H9 (cell line): ENCODE data around the gene CAMK2G. TPM values are rescaled to one million over a fixed set of nuclear protein-coding genes. Genes with fewer than 3 reads are reported as not detected.

Experiments used
- DNase-seq: peaks from one replicate; pipeline ENCODE4 v3.0.0-alpha.2; 2017
- H2AFZ ChIP-seq: one replicate; pipeline ENCODE4 v1.6.1; 2013; ENCODE audit warnings: mild to moderate bottlenecking, low read length, control low read depth, moderate library complexity
- H2AK5ac ChIP-seq: 2 replicates; pipeline ENCODE4 v1.6.1; 2013; ENCODE audit warnings: low read length, control low read depth, mixed read lengths; ENCODE audit not compliant: insufficient read length
- H2BK120ac ChIP-seq: one replicate; pipeline ENCODE4 v1.6.1; 2013; ENCODE audit warnings: low read depth, mild to moderate bottlenecking, low read length, control low read depth, inconsistent platforms; ENCODE audit not compliant: poor library complexity, severe bottlenecking
- H2BK12ac ChIP-seq: 2 replicates; pipeline ENCODE4 v1.6.1; 2013; ENCODE audit warnings: low read length, control low read depth, mixed read lengths, low read depth; ENCODE audit not compliant: insufficient read length
- H2BK15ac ChIP-seq: 2 replicates; pipeline ENCODE4 v1.6.1; 2013; ENCODE audit warnings: low read depth, low read length, control low read depth
- H2BK20ac ChIP-seq: one replicate; pipeline ENCODE4 v1.6.1; 2013; ENCODE audit warnings: low read depth, mild to moderate bottlenecking, low read length, control low read depth, inconsistent platforms; ENCODE audit not compliant: poor library complexity, severe bottlenecking
- H2BK5ac ChIP-seq: 2 replicates; pipeline ENCODE4 v1.6.1; 2013; ENCODE audit warnings: low read length, control low read depth, mixed read lengths; ENCODE audit not compliant: insufficient read length
- H3K14ac ChIP-seq: 2 replicates; pipeline ENCODE4 v1.6.1; 2013; ENCODE audit warnings: low read length, control low read depth; ENCODE audit not compliant: insufficient read depth
- H3K18ac ChIP-seq: 2 replicates; pipeline ENCODE4 v1.6.1; 2013; ENCODE audit warnings: low read depth, mild to moderate bottlenecking, mixed read lengths, low read length, control low read depth; ENCODE audit not compliant: insufficient read length
- H3K23ac ChIP-seq: 2 replicates; pipeline ENCODE4 v1.6.1; 2013; ENCODE audit warnings: low read length, control low read depth, mixed read lengths, low read depth; ENCODE audit not compliant: insufficient read length
- H3K23me2 ChIP-seq: 2 replicates; pipeline ENCODE4 v1.6.1; 2013; ENCODE audit warnings: low read depth, mild to moderate bottlenecking, mixed read lengths, low read length, control low read depth; ENCODE audit not compliant: insufficient read length, poor library complexity, severe bottlenecking
- H3K27ac ChIP-seq: 2 replicates; pipeline ENCODE4 v1.5.1; 2013; ENCODE audit warnings: low read length, control low read depth, mixed read lengths, low read depth; ENCODE audit not compliant: insufficient read length
- H3K27me3 ChIP-seq: 2 replicates; pipeline ENCODE4 v1.6.1; 2013; ENCODE audit warnings: low read length, control low read depth, inconsistent platforms; ENCODE audit not compliant: insufficient read depth
- H3K4ac ChIP-seq: 2 replicates; pipeline ENCODE4 v1.6.1; 2013; ENCODE audit warnings: low read depth, mild to moderate bottlenecking, control low read depth, inconsistent platforms, low read length, moderate library complexity
- H3K4me1 ChIP-seq: 2 replicates; pipeline ENCODE4 v1.6.1; 2013; ENCODE audit warnings: low read length, control low read depth, inconsistent platforms; ENCODE audit not compliant: insufficient read depth
- H3K4me2 ChIP-seq: 2 replicates; pipeline ENCODE4 v1.6.1; 2013; ENCODE audit warnings: low read length, control low read depth, mixed read lengths; ENCODE audit not compliant: insufficient read length, insufficient read depth
- H3K56ac ChIP-seq: 2 replicates; pipeline ENCODE4 v1.6.1; 2013; ENCODE audit warnings: low read depth, mild to moderate bottlenecking, mixed read lengths, low read length, control low read depth; ENCODE audit not compliant: insufficient read length
- H3K79me1 ChIP-seq: 2 replicates; pipeline ENCODE4 v1.6.1; 2013; ENCODE audit warnings: low read depth, mild to moderate bottlenecking, moderate library complexity, low read length, control low read depth, inconsistent platforms; ENCODE audit not compliant: insufficient read depth, poor library complexity, severe bottlenecking
- H3K79me2 ChIP-seq: 2 replicates; pipeline ENCODE4 v1.6.1; 2013; ENCODE audit warnings: low read length, control low read depth, inconsistent platforms; ENCODE audit not compliant: insufficient read depth
- H3K9ac ChIP-seq: 2 replicates; pipeline ENCODE4 v1.6.1; 2013; ENCODE audit warnings: low read length, control low read depth, mixed read lengths; ENCODE audit not compliant: insufficient read length; ENCODE audit errors: extremely low read depth
- H3K9me3 ChIP-seq: one replicate; pipeline ENCODE4 v1.6.1; 2013; ENCODE audit warnings: low read depth, low read length, inconsistent platforms; ENCODE audit not compliant: control insufficient read depth
- H3T11ph ChIP-seq: one replicate; pipeline ENCODE4 v1.6.1; 2013; ENCODE audit warnings: mild to moderate bottlenecking, low read length, control low read depth, inconsistent platforms
- H4K20me1 ChIP-seq: one replicate; pipeline ENCODE4 v1.6.1; 2013; ENCODE audit not compliant: control insufficient read depth, insufficient read length, insufficient read depth
- H4K5ac ChIP-seq: 2 replicates; pipeline ENCODE4 v1.6.1; 2013; ENCODE audit warnings: low read depth, mild to moderate bottlenecking, mixed read lengths, low read length, control low read depth; ENCODE audit not compliant: insufficient read length
- H4K8ac ChIP-seq: replicated peaks from 2 replicates; pipeline ENCODE4 v1.6.1; 2013; ENCODE audit warnings: low read length, control low read depth, mixed read lengths, low read depth; ENCODE audit not compliant: insufficient read length
- H4K91ac ChIP-seq: 2 replicates; pipeline ENCODE4 v1.6.1; 2013; ENCODE audit warnings: low read depth, mild to moderate bottlenecking, moderate library complexity, mixed read lengths, low read length, control low read depth; ENCODE audit not compliant: insufficient read length
- H3K27ac Mint-ChIP-seq, 3 experiments: 2 replicates in 2 of 3; 3 replicates in 1 of 3; pipeline ENCODE4 v1.8.0; 2020 to 2021; ENCODE audit warnings: mixed read lengths in 3 of 3, mild to moderate bottlenecking in 1 of 3, moderate library complexity in 1 of 3
- H3K27me3 Mint-ChIP-seq: 2 replicates; pipeline ENCODE4 v1.8.0; 2021; ENCODE audit warnings: low read depth, mild to moderate bottlenecking, moderate library complexity, mixed read lengths
- H3K36me3 Mint-ChIP-seq, 3 experiments: 2 replicates in 2 of 3; 3 replicates in 1 of 3; pipeline ENCODE4 v1.8.0; 2020 to 2021; ENCODE audit warnings: low read depth in 3 of 3, mixed read lengths in 3 of 3; ENCODE audit not compliant: insufficient read depth in 1 of 3
- H3K4me1 Mint-ChIP-seq, 2 experiments: 2 replicates each; pipeline ENCODE4 v1.8.0; 2020; ENCODE audit warnings: mixed read lengths in 2 of 2
- H3K4me3 Mint-ChIP-seq, 2 experiments: 2 replicates in 1 of 2; 3 replicates in 1 of 2; pipeline ENCODE4 v1.8.0; 2020 to 2021; ENCODE audit warnings: mild to moderate bottlenecking in 2 of 2, mixed read lengths in 2 of 2, moderate library complexity in 1 of 2
- H3K9me3 Mint-ChIP-seq, 2 experiments: 2 replicates in 1 of 2; 3 replicates in 1 of 2; pipeline ENCODE4 v1.8.0; 2020; ENCODE audit warnings: mild to moderate bottlenecking in 2 of 2, mixed read lengths in 2 of 2, moderate library complexity in 1 of 2
- CTCF ChIP-seq: fragments of 200-600 bp; sonication (generic); conservative IDR thresholded peaks from 3 replicates; pipeline ENCODE4 v1.8.0; 2021; ENCODE audit warnings: antibody characterized with exemption, mild to moderate bottlenecking
- WGBS: extraction: QIAGEN DNeasy Blood & Tissue Kit; methylation state at CpG from one replicate; pipeline ENCODE4 v1.1.7; 2013; ENCODE audit warnings: missing lambda C conversion rate, low lambda C conversion rate, mixed read lengths; ENCODE audit not compliant: insufficient read length; ENCODE audit errors: extremely low coverage; 5-methylcytosine and 5-hydroxymethylcytosine counted together
- total RNA-seq: library from RNA; stranded (reverse); gene quantifications from 2 replicates; pipeline ENCODE4 v1.2.1, GENCODE V29; 2021

The CAMK2G gene
- total RNA-seq, 1 experiment from 2014 or later, result 31.8 TPM

DNA sequence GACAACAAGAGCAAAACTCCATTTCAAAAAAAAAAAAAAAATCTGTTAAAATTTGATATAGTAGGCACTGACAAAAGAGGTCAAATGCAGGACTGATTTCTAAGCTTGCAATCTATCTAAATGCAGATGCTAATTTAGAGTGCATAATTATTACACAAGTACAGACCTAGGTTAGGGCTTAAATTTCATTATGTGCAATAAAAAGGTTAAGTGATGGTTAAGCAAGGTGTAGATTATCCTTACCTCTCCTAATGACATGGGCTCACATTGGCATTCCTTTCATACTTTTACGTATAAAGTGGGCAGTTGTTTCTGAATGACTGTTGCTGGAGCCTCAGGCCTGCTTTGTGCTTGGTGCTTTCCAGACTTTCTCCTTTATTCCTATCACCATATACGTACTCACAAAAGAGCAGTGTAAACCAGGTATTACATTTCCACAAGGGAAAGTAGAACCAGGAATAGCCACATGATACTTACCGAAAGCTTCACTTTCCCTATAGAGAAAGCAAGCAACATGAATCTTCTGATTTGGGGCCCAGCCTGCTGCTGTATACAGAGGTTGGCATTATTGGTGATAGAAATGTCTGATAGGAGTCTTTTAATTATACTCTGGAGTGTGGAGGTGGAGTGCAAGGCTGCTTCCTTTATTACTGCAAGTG, 94.7 kb downstream of the CAMK2G start:
- Histone ChIP-seq H3K9ac (no peak overlapping the region), H2BK120ac (no peak overlapping the region), H2BK20ac (no peak overlapping the region), H4K91ac (no peak overlapping the region), H4K8ac (no peak overlapping the region), H2BK5ac (no peak overlapping the region), H3K4me2 (no peak overlapping the region), H4K5ac (no peak overlapping the region), H3T11ph (no peak overlapping the region), H2BK15ac (no peak overlapping the region), H3K14ac (no peak overlapping the region), H2BK12ac (no peak overlapping the region), H4K20me1 (no peaks in the 10 kb centered on the region), H3K18ac (no peak overlapping the region), H3K56ac (no peak overlapping the region), H3K23me2 (peaks cover 3% of the 10 kb centered on the region), H2AK5ac (no peak overlapping the region), H3K23ac (no peak overlapping the region), H3K4me1 (no peaks in the 10 kb centered on the region; the same call in 1 of the 2 replicates), H3K27ac (no peak overlapping the region), H3K79me2 (peaks cover 10% of the 10 kb centered on the region; the same call in 1 of the 2 replicates), H3K79me1 (peaks cover 11% of the 10 kb centered on the region), H3K27me3 (no peaks in the 10 kb centered on the region), H3K4ac (no peak overlapping the region), H3K9me3 (no peaks in the 10 kb centered on the region), H2AFZ (no peak overlapping the region)
- Mint-ChIP-seq H3K27ac (peak overlapping the region in 1 of 3 experiments; percentile 36; a peak in 1 of 7 replicates), H3K4me1 (peaks cover 28 to 32% of the 10 kb centered on the region in 2 experiments), H3K27me3 (no peaks in the 10 kb centered on the region), H3K4me3 (peak overlapping the region; percentile 60 to 99; a peak in 4 of 5 replicates), H3K9me3 (no peaks in the 10 kb centered on the region), H3K36me3 (peaks cover 8 to 38% (median 34%) of the 10 kb centered on the region in 3 experiments; a peak in 6 of 7 replicates)
- no peak for DNase-seq
- WGBS, result no CpG with 5 or more reads among the region's 3 CpGs
- TF ChIP-seq CTCF, result no peak
